PC-9 (cell line): ENCODE measurements around the gene MRPL28.

Experiments used
- EZH2 ChIP-seq: fragments of 200-600 bp; sonication (generic); IDR thresholded peaks from 2 replicates; pipeline ENCODE4 v1.8.0; 2017; ENCODE audit warnings: antibody characterized with exemption, low read depth
- TF ChIP-seq, protein P1 (sequence below): fragments of 200-600 bp; sonication (generic); conservative IDR thresholded peaks from 2 replicates; pipeline ENCODE4 v1.6.1; 2017; ENCODE audit warnings: mixed run types, antibody characterized with exemption, mild to moderate bottlenecking, moderate library complexity

DNA sequence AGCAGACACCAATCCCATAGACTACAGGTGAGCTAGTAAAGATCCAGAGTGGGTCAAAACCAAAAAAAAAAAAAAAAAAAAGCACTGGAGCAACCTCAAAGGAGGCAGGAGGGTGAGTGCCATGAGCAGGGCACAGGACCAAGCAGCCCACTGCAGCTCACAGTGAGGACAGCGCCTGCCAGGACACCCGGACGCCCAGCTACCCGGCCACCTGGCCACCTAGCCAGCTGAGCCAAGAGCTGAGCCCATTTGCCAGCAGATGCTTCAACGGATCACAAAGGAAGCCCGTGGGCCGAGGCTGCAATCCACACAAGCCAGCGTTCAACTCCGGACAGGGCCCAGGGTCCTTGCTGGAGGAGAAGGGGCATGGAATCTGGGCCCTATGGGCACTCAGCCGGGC, 32.9 kb downstream of the MRPL28 start:
- TF ChIP-seq, protein P1, sequence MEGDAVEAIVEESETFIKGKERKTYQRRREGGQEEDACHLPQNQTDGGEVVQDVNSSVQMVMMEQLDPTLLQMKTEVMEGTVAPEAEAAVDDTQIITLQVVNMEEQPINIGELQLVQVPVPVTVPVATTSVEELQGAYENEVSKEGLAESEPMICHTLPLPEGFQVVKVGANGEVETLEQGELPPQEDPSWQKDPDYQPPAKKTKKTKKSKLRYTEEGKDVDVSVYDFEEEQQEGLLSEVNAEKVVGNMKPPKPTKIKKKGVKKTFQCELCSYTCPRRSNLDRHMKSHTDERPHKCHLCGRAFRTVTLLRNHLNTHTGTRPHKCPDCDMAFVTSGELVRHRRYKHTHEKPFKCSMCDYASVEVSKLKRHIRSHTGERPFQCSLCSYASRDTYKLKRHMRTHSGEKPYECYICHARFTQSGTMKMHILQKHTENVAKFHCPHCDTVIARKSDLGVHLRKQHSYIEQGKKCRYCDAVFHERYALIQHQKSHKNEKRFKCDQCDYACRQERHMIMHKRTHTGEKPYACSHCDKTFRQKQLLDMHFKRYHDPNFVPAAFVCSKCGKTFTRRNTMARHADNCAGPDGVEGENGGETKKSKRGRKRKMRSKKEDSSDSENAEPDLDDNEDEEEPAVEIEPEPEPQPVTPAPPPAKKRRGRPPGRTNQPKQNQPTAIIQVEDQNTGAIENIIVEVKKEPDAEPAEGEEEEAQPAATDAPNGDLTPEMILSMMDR, result no peak
- TF ChIP-seq EZH2, result no peak
